A204.1 (cell line): ENCODE results near the gene SLC16A10.
"Not testable (repeated sequence)": the region's sequence is repeated elsewhere in the genome, so short reads cannot be mapped to it uniquely, and the experiment has no call there.

Experiments
- FAIRE-seq: peaks from 2 replicates; lab custom pipeline; 2012; peaks lifted over from hg19 to GRCh38; lab: Jason Lieb, UNC

SLC16A10 gene

DNA sequence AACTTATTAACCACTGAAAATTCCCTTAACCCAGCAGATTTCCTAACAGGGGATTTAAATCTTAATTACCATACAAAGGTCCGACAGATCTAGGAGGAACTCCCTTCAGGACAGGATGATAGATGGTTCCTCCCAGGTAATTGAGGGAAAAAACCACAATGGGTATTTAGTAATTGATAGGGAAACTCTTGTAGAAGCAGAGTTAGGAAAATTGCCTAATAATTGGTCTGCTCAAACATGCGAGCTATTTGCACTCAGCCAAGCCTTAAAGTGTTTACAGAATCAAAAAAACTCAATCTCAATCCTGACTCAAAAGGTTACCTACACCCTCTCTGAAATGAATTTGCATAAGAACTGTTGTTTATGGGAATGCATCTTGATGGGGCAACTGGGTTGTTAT is 45.4 kb downstream of the SLC16A10 start:
- FAIRE-seq = not testable (repeated sequence)

DNA sequence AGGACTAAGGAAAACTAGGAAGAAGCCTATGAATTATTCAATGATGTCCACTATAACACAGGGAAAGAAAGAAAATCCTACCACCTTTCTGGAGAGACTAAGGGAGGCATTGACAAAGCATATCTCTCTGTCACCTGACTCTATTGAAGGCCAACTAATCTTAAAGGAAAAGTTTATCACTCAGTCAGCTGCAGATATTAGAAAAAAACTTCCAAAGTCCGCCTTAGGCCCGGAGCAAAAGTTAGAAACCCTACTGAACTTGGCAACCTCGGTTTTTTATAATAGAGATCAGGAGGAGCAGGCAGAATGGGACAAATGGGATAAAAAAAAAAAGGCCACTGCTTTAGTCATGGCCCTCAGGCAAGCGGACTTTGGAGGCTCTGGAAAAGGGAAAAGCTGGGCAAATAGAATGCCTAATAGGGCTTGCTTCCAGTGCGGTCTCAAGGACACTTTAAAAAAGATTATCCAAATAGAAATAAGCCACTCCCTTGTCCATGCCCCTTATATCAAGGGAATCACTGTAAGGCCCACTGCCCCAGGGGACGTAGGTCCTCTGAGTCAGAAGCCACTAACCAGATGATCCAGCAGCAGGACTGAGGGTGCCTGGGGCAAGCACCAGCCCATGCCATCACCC is 47.0 kb downstream of the SLC16A10 start:
- not testable (repeated sequence) for FAIRE-seq

DNA sequence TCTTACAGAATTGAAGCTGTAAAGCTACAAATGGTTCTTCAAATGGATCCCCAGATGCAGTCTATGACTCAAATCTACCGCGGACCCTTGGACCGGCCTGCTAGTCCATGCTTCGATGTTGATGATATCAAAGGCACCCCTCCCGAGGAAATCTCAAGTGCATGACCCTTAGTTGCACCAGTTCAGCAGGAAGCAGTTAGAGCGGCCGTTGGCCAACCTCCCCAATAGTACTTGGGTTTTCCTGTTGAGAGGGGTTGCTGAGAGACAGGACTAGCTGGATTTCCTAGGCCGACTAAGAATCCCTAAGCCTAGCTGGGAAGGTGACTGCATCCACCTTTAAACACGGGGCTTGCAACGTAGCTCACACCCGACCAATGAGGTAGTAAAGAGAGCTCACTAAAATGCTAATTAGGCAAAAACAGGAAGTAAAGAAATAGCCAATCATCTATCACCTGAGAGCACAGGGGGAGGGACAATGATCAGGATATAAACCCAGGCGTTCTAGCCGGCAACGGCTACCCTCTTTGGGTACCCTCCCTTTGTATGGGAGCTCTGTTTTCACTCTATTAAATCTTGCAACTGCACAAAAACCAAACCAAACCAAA is 50.3 kb downstream of the SLC16A10 start:
- not testable (repeated sequence) for FAIRE-seq

DNA sequence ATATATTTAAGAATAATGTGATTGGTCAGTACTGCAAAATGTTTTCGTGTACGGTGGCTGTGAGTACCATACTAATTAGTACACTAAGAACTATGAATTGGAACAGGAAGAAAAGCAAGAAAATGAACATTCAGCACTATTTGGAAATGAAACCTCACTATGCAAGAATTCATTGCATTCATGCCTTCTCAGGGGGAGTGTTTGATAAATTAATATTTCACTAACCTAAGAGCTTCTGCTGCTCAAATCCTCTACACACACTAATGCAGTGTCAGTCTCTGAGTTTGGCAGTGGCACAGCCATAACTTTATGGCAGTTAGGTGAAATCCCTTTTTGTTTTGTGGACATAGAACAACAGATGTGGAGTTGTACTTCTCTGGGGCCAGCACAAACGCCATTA is 60.1 kb downstream of the SLC16A10 start:
- no peak for FAIRE-seq

DNA sequence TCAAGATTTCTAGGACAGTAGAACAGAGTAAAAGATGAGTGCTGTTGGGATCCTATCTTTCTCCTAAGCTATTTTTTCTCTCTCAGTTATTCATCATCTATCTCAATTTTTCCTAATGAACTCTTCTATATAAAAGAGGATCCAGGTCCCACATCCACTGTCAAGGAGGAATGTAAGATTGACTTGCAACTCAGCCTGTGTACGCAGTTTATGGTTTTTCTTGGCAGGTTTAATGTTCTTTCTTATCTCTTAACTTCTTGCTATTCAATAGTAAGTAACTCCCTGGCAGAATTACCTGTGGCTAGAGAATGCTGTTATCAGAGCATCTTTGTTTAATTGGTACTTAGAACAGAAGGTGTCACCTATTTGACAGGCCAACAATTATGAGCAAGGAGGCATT is 60.8 kb downstream of the SLC16A10 start:
- no peak for FAIRE-seq

DNA sequence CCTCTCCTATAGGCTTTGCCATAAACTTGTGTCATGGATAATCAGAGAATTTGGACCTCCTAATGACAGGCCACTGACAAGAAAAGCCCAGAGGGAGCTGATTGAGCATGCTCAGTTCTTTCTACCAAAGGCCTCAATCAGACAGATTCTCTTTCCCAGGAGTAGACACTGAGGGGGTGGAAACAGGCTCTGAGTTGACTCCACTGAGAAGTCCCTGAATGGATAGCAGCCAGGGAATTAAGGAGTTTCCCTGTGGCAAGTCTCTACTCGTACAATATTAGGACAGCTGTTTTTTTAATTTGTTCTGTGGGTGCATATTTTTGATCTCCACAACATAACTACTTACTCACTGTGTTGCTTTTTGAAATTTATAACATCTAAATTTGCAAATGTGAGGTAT is 63.3 kb downstream of the SLC16A10 start:
- FAIRE-seq = no peak

DNA sequence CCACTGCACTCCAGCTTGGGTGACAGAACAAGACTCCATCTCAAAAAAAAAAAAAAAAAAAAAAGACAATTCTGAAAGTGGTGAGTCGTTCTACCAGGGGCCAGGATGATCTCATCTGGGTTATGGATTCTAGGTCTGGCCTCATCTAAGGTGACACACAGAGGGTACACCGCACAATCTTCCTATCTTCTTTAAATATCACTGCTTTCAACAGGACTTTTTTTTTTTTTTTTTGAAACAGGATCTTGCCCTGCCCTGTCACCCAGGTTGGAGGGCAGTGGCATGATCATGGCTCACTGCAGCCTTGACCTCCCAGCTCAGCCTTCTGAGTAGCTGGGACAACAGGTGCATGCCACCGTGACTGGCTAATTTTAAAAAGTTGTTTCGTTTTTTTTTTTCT is 67.7 kb downstream of the SLC16A10 start:
- no peak for FAIRE-seq

DNA sequence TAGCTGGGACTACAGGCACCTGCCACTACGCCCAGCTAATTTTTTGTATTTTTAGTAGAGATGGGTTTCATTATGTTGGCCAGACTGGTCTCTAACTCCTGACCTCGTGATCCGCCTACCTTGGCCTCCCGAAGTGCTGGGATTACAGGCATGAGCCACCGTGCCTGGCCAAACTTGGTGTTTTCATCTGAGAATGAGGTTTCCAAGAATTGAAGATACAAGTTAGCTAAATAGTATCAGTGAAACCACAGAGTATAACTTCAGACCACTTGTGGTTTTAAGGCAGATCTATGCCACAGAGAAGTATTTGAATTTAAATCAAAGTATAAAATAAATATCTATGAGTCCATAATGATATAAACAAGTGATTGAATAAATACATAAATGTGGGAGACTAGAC is 70.1 kb downstream of the SLC16A10 start:
- FAIRE-seq = no peak

DNA sequence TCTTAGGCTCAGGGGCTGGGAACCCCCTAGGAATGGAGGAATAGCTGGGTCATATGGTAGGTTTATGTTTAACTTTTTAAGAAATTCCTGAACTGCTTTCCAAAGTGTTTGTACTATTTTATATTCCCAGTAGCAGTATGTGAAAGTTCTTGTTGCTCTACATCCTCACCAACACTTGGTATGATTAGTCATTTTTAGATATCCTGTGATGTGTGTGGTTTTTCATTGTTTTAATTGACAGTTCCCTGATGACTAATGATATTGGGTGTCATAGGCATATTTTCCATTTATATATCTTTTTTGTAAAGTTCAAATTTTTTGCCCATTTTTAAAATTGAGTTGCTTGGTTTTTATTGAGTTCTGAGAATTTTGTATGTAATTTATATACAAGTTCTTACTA is 72.3 kb downstream of the SLC16A10 start:
- FAIRE-seq = no peak

DNA sequence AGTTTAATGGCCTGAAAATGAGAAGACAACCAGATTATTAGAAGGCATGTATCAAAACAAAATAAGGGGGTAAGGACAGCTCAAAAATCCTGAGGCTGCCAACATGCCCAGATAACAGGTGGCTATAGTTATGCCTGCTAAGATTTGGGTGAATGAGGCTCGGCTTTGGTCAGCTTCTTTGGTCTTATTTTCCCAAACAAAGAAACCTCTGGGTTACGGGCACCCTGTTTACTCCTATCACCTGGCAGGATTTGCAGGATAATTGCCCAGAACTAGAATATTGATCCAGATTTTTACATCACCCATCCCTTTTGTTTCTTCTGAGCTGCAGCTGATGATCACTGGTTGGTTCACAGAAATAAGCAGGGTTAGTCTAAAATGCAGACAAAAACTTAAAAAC is 74.3 kb downstream of the SLC16A10 start:
- FAIRE-seq = no peak

DNA sequence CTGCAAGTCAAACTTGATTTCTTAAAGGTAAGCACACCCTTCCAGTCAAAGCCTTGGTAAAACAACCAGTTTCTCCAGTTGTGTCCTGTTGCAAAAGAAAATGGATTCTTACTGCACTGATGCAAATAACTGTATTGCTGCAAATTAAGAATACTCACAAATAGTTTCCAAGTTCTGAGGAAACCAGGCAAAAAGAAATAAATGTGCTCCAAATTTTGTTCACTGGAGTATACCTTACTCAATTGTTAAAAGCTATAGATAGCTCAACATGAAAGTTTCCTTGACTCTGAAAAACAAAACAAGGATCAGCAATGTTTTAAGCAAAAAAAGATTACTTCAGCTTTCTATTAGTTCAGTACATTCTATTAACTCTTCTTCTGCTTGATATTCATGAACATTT is 75.2 kb downstream of the SLC16A10 start:
- no peak for FAIRE-seq

DNA sequence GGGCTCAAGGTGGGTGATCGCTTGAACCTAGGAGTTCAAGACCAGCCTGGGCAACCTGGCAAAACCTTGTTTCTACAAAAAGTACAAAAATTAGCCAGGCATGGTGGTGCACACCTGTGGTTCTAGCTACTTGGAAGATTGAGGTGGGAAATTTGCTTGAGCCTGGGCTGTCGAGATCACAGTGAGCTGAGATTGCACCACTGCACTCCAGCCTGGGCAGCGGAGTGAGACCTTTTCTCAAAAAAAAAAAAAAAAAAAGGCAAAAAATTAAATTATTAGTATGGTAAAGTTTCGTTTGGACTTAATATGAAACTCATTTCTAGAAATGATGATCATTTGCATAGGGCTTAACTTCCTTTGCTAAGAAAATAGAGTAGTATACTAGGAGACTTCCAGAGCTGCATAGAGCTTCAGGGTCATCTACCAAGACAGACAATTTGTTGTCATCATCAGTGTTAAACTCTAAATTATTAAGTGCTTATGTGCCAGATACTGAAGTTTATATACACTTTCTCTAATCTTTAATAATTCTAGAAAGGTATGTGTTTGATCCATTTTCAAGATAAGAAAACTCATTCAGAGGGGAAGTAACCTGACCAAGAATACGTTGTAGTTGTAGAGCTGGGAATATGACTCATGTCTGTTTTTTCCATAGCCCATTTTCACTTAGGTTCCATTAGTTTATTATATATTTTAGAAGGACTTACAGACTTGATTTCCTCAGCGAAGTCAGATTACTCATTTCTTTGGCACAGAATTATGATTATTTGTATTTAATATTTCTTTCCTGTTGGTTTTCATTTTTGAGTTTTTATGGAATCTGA is 84.5 kb downstream of the SLC16A10 start:
- FAIRE-seq = no peak

DNA sequence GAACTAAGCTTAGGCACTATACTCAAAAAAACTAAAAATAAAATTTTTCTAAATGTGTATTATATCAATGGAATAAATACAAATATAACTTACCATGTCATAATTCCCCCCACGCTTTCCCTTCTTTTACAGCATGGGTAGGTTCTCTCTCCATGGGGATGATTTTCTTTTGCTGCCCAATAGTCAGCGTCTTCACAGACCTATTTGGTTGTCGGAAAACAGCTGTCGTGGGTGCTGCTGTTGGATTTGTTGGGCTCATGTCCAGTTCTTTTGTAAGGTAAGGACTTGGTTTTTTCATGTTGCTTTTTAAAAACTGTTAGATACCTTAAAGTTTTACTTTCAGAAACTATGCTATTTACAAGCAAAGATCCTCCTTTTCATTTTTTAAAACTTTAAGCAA is 85.3 kb downstream of the SLC16A10 start:
- FAIRE-seq = no peak

DNA sequence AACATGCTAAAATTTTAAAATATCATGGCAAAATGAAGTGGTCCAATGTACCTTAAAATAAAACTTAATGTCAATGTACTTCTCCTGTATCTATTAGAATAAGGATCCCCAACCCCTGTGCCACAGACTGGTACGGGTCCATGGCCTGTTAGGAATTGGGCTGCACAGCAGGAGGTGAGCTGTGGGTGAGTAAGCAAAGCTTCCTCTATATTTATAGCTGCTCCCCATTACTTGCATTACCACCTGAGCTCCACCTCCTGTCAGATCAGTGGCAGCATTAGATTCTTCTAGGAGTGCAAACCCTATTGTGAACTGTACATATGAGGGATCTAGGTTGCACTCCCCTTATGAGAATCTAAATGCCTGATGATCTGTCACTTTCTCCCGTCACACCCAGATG is 86.0 kb downstream of the SLC16A10 start:
- FAIRE-seq = no peak

DNA sequence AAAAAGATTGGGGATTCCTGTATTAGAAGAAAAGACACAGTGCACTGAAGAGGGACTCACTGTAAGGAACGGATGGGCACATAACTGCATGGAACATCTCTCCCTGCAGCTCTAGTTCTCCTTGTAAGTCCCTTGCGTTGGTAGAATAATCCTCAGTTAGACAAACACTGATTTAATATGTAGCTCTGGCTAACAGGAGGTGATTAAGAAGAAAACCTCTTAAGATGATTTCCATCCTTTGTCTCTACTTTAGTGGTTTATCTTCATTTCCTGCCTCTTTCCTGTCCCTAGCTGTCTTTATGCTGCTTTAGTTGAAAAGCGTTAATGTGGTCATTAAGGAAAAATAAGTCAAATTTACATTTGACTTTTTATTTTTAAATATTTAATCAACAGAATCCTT is 86.6 kb downstream of the SLC16A10 start:
- no peak for FAIRE-seq

DNA sequence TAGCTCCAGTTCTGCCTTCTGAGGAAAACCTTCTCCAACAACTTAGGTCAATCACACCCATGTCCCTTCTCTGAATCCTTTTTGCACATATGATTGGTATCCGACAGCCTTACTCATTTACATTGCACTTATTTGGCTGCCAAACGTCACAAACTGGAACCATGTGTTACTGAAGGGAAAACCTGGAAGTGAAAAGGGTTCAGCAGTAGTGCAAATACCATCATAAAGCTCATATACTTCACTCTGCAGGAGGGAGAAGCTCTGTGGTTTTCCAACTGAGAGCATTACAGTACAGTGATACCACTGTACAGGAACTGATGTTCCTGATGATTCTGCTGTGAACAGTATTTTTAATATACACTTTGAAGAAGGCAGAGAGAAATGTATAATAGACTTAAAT is 87.8 kb downstream of the SLC16A10 start:
- no peak for FAIRE-seq

DNA sequence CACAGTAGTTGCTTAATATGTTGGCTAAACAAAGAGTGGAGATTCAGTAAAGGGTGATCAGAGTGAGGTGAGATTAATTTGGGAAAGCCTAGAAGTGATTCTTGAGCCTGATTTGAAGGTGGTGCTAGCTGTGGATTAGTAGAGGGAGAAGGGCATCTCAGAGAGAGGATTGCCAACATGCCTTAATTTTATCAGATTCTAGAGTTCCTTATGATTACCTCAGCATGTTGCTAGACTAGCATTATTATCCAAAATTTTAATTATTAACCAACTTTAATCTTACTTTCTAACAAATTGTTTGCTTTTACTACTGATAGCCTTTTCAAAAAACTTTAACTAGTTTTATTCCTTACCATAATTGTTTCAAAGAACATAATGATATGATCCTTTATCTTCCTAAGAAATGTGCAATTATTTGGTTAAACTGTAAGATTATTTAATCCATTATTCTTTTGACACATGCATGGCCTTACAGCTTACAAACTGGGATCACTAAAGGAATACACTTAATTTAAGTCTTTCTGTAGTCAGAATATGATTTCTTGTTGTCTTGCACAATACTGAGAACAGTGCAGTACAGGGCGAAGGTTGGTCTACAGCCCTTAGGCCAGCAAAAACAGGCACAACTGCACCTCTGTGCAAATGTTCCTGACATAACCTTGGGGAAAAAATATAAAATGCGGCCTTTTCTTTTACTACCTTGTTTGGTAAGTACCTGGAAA is 88.9 kb downstream of the SLC16A10 start:
- FAIRE-seq = no peak

DNA sequence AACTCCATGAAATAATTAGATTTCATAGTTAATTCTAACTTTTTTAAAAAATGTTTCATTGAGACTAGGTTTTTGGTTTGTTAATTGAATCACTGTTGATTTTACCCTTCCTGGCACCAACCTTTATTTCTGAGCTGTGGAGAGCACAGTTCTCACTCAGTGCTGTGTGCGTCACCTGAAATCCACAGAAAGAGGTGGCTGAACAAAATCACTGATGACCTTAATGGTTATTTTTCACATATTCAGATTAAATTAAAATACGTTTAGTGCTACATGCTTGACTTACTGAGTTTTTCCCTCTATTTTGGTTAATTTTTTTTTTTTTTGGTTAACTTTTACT is 89.4 kb downstream of the SLC16A10 start:
- FAIRE-seq = no peak

DNA sequence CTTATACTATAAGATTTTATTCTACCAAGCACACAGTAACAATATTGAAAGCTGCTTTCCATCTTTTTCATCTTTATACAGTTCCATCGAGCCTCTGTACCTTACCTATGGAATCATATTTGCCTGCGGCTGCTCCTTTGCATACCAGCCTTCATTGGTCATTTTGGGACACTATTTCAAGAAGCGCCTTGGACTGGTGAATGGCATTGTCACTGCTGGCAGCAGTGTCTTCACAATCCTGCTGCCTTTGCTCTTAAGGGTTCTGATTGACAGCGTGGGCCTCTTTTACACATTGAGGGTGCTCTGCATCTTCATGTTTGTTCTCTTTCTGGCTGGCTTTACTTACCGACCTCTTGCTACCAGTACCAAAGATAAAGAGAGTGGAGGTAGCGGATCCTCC is 89.8 kb downstream of the SLC16A10 start:
- no peak for FAIRE-seq

DNA sequence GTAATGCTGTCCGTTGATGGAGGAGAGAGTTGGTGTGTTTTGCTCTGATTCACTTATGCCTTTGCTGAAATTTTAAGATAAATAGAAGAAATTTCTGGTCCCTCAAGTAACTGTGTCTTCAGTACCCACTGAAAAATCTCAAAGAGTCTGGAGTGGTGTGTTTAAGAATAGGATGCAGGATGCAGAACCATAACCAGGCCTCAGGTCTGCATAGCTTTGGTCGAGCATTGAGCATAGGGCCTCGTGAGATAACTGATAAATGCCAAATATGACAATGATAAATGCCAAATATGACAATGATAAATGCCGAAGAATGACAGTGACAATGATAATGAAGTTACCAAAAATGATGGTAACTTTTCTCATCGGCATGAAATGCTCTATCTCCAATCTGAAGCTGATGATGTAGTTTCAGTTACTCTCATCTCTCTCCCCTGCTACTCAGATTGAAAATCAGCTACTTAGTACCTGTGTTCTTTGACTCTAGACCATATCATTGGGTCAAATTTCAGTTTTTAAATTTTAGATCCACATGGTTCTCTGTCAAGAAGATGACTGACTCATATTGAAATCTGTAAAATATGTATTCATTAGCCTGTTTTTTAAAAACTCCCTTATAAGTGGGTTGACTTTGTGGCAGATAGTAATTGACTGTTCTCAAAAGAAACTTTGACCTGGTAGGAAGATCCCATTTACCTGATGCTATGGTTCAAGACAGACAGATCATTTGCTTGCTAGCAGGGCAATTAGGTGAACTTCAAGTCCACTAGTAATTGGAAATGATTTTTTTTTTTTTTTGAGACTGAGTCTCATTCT is 96.6 kb downstream of the SLC16A10 start:
- FAIRE-seq = no peak

DNA sequence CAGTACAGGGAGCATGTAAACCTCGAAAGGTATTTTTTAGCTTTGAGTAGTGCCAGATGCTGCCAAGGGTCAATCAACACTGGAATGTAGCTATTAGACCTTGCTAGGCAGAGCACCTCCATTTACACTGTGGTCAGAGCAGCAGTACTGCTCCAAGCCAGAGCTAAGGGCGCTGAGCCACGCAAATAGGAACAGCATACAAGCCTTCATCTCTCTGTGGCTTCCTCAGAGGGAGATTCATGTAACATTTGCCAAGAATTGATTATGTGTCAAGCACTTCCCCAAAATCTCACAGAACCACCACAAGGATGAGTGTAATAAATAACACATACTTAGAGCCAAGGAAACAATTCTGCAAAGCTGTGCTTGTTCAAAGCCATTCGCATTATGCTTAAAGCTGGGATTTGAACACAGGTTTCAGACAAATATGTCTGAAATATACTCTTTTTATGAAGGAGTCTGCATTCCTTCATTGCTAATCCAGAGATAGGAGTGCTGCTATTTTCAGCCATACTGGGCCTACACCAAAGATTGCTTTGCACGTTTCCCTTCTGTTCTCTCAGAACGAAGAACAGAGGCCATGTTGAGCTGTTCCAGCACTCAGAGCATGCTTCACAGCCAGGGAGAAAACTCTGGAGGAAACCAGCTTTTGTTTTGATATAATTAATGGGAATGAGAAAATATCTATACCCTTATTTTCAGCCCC is 97.7 kb downstream of the SLC16A10 start:
- FAIRE-seq = no peak

DNA sequence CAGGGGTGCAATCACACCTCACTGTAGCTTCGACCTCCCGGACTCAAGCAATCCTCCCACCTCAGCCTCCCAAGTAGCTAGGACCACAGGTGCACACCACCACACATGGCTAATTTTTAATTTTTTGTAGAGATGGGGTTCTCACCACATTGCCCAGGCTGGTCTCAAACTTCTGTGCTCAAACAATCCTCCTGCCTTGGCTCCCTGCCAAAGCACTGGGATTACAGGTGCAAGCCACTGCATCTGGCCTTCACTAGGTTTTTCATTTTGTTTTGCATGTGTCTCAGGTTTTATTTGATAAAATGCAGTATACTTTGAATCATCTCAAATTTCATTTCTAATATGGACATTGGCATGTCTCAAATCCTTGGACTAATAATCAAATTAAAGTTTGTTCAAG is 98.7 kb downstream of the SLC16A10 start:
- FAIRE-seq = no peak
